Nephron progenitor cell (in vitro differentiated cells): ENCODE data around the gene CAPN15.

Source experiments
- DNase-seq: peaks from one replicate; pipeline ENCODE4 v3.0.0; 2021
- H3K27ac Mint-ChIP-seq: 2 replicates; pipeline ENCODE4 v1.8.0; 2021; ENCODE audit warnings: mild to moderate bottlenecking, moderate library complexity, mixed read lengths
- H3K27me3 Mint-ChIP-seq: 2 replicates; pipeline ENCODE4 v1.8.0; 2021; ENCODE audit warnings: mild to moderate bottlenecking, low read depth, mixed read lengths; ENCODE audit not compliant: poor library complexity
- H3K36me3 Mint-ChIP-seq: 2 replicates; pipeline ENCODE4 v1.8.0; 2021; ENCODE audit warnings: low read depth, mixed read lengths
- H3K4me1 Mint-ChIP-seq: 2 replicates; pipeline ENCODE4 v1.8.0; 2021; ENCODE audit warnings: mixed read lengths
- H3K4me3 Mint-ChIP-seq: 2 replicates; pipeline ENCODE4 v1.8.0; 2021; ENCODE audit warnings: mild to moderate bottlenecking, moderate library complexity, mixed read lengths
- H3K9me3 Mint-ChIP-seq: 2 replicates; pipeline ENCODE4 v1.8.0; 2021; ENCODE audit warnings: mild to moderate bottlenecking, moderate library complexity, mixed read lengths
- TF ChIP-seq, protein P1 (sequence below): fragments of 200-600 bp; sonication (generic); IDR thresholded peaks from 2 replicates; pipeline ENCODE4 v1.5.0; 2021; ENCODE audit warnings: antibody characterized with exemption

The CAPN15 gene

DNA sequence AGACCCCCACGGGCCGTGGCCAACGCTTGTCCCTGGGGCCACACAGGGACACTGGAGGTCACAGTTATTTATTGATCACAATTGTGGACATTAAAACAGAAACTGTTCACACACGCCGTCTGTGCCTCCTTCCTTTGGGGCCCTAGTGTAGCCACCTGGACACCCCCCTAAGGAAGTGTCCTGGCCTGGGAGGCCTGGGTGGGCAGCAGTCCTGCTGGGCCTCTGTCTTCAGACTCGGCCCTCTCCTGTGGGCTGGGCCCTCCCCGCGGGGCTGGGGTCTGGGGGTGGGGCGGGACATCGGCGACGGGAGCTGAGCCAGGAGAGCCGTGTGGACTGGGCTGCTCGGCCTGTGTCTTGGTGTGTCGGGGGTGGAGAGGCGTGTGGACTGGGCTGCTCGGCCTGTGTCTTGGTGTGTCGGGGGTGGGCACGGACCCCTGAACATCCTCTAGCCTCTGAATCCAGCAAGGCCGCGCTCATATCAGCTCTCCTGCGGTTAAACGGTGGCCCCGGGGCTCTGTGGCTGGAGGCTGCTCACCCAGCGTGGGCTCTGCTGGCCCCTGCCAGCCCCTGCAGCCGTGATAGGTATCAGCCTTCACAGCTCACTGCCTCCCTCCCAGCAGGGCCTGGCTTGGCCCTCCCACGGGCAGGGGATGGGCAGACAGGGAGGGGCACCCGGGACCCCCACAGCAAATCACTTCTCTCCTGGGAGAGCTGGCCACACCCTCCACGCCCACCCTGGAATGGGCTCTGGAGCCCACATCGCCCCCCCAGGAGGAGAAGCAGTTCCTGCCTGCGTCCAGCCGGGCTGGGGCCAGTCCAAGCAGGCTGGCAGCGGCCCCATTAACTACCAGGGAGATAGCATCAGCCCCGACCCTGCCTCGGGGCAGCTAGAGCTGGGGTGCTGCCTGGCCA is 38.2 kb downstream of the CAPN15 start:
- Mint-ChIP-seq H3K27me3 (peaks cover 19% of the 10 kb centered on the region), H3K36me3 (no peaks in the 10 kb centered on the region), H3K4me3 (peak overlapping the region; percentile 54), H3K27ac (no peak overlapping the region), H3K9me3 (no peaks in the 10 kb centered on the region), H3K4me1 (peaks cover 41% of the 10 kb centered on the region)
- DNase-seq: peak; percentile 57
- TF ChIP-seq, protein P1, sequence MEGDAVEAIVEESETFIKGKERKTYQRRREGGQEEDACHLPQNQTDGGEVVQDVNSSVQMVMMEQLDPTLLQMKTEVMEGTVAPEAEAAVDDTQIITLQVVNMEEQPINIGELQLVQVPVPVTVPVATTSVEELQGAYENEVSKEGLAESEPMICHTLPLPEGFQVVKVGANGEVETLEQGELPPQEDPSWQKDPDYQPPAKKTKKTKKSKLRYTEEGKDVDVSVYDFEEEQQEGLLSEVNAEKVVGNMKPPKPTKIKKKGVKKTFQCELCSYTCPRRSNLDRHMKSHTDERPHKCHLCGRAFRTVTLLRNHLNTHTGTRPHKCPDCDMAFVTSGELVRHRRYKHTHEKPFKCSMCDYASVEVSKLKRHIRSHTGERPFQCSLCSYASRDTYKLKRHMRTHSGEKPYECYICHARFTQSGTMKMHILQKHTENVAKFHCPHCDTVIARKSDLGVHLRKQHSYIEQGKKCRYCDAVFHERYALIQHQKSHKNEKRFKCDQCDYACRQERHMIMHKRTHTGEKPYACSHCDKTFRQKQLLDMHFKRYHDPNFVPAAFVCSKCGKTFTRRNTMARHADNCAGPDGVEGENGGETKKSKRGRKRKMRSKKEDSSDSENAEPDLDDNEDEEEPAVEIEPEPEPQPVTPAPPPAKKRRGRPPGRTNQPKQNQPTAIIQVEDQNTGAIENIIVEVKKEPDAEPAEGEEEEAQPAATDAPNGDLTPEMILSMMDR: no peak

GRCh38 chr16:566475-567372 is 39.2 kb downstream of the CAPN15 start, which contains the start of gene NHLRC4:
TSS of gene NHLRC4 (plus strand) at chr16:567005. CDS start at chr16:568048, 1,043 bp downstream.
- Mint-ChIP-seq H3K4me1 (peaks cover 51% of the 10 kb centered on the region), H3K27me3 (peaks cover 16% of the 10 kb centered on the region), H3K4me3 (peak within 1 kb of the TSS; percentile 34), H3K27ac (peak within 1 kb of the TSS; percentile 48), H3K9me3 (no peaks in the 10 kb centered on the region), H3K36me3 (no peaks in the 10 kb centered on the region)
- DNase-seq: peak; percentile 68
- TF ChIP-seq, protein P1: no peak

- Mint-ChIP-seq H3K36me3 (no peaks in the 10 kb centered on the region), H3K9me3 (no peaks in the 10 kb centered on the region), H3K4me3 (peak overlapping the region; percentile 34), H3K27ac (peak overlapping the region; percentile 48), H3K27me3 (peaks cover 8% of the 10 kb centered on the region), H3K4me1 (peaks cover 51% of the 10 kb centered on the region)
- no peak for DNase-seq
- TF ChIP-seq, protein P1: no peak
Observed at GRCh38 chr16:567373-568256, 40.1 kb downstream of the CAPN15 start.

DNA sequence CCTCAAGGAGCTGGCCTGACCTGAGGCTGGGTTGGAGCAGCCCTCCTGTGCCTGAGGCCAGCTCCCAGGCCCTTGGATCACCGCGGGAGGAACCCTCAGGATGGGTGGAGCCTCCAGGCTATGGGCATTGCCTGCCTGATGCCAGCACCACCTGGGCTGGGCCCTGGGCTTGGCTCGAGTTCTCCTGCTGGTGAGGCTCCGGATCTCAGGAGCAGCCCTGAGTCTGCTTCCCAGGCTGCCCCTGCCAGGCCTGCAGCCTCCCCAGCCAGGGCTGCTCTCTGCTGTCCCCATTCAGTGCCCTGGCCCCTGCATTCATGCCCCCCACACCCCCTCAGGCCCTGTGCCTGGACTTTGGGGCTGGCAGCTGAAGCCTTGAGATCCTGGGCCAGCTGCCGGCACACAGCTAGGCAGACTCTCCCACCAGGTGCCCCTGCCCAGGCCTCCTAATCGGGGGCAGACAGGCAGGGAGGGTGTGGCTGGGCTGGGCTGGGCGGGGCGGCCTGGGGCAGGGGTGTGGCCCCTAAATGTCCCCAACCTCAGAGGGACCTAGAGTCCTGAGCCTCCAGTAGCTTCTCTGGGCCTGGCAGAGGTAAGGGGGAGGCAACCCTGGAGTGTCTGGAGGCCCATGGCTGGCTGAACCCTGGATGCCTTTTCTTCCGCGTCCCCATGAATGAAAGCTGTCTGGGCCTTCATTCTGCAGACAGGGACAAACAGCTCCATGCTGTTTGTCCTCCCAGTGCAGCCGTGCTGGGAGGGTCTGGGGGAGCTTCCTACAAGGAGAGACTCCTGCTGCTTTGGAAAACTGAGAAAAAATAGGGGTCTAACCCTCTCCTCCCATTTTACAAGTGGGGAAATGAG is 41.1 kb downstream of the CAPN15 start:
- H3K4me1 Mint-ChIP-seq: peaks cover 49% of the 10 kb centered on the region
- H3K4me3 Mint-ChIP-seq: peak overlapping the region; percentile 89
- no peak for DNase-seq
- TF ChIP-seq, protein P1: no peak
- peak overlapping the region; percentile 98 for H3K27ac Mint-ChIP-seq
- no peaks in the 10 kb centered on the region for H3K9me3 Mint-ChIP-seq
- H3K27me3 Mint-ChIP-seq: peaks cover 4% of the 10 kb centered on the region
- H3K36me3 Mint-ChIP-seq: no peaks in the 10 kb centered on the region
